ENCODE results near the gene COL4A4. TPM values are rescaled to one million over a fixed set of nuclear protein-coding genes. Genes with fewer than 3 reads are reported as not detected.

COL4A4 gene
- total and polyA plus RNA-seq, 2 of the 13 experiments (the other 11 are each of a cell fraction or from before 2014, with no cell fraction given): not detected

GRCh38 chr2:227006189-227006897 is 157.7 kb downstream of the COL4A4 start:
- ATAC-seq: no peak
- Histone ChIP-seq H2AFZ (ENCODE audit: low read length) (no peak overlapping the region), H3K36me3 (replicated peaks in 1 of 2; ENCODE audit: control insufficient read depth in 1 of 2, insufficient read depth in 2 of 2, low read length in 2 of 2) (no peaks in the 10 kb centered on the region), H3K4me2 (ENCODE audit: low read depth, low read length) (no peak overlapping the region), H3K9me3 (ENCODE audit: low read length) (no peaks in the 10 kb centered on the region), H3K79me2 (ENCODE audit: insufficient read depth, low read length) (no peaks in the 10 kb centered on the region), H4K20me1 (ENCODE audit: insufficient read depth, low read length) (no peaks in the 10 kb centered on the region), H3K4me3 (replicated peaks in 1 of 3; ENCODE audit: insufficient read depth in 1 of 3, low read depth in 2 of 3, low read length in 3 of 3) (no peak overlapping the region), H3K27me3 (ENCODE audit: control insufficient read depth in 1 of 2, insufficient read depth in 2 of 2, low read length in 2 of 2) (peaks cover 0 to 11% of the 10 kb centered on the region in 2 experiments; a peak in 2 of 5 replicates), H3K27ac (ENCODE audit: extremely low read length, insufficient read depth, low read length) (no peak overlapping the region), H3K9ac (ENCODE audit: insufficient read depth, low read depth, low read length) (no peak overlapping the region), H3K4me1 (ENCODE audit: insufficient read depth, low read length) (no peaks in the 10 kb centered on the region)
- 74% methylated on average over 16 of the region's 16 CpGs for WGBS (ENCODE audit: low lambda C conversion rate)
- BruUV-seq (replicated peaks): no TSS peak
- intact Hi-C loops (cut with micrococcal nuclease; ENCODE audit: unreplicated experiment) (no loop called here), in situ Hi-C loops (cut with HindIII; ENCODE audit: extremely low pct_ligation_motif_present, low pct_unique_long_range_greater_than_20kb) (no loop called here)
- no peak for FAIRE-seq
- CTCF ChIA-PET (ENCODE audit: low intra/inter-chr PET ratio, low total read pairs): no interaction called here
- POLR2A ChIA-PET: no interaction called here
- DNase-seq (ENCODE audit: low spot score): no peak
- TF ChIP-seq MATR3 (CRISPR knock-in tag; IDR thresholded peaks at IDR 0.05) (no peak), NFKBIZ (CRISPR knock-in tag; IDR thresholded peaks at IDR 0.05) (no peak), ARID4A (CRISPR knock-in tag; IDR thresholded peaks at IDR 0.05; ENCODE audit: borderline replicate concordance) (no peak), KAT7 (CRISPR knock-in tag; IDR thresholded peaks at IDR 0.05; ENCODE audit: borderline replicate concordance) (no peak), ZNF407 (CRISPR knock-in tag; IDR thresholded peaks at IDR 0.05; ENCODE audit: not compliant biosample characterization) (no peak), ZNF18 (CRISPR knock-in tag; IDR thresholded peaks at IDR 0.05; ENCODE audit: insufficient replicate concordance) (no peak)

All from HepG2 (cell line).